Measurements from ENCODE around the gene PSMC3.

Gene PSMC3

DNA sequence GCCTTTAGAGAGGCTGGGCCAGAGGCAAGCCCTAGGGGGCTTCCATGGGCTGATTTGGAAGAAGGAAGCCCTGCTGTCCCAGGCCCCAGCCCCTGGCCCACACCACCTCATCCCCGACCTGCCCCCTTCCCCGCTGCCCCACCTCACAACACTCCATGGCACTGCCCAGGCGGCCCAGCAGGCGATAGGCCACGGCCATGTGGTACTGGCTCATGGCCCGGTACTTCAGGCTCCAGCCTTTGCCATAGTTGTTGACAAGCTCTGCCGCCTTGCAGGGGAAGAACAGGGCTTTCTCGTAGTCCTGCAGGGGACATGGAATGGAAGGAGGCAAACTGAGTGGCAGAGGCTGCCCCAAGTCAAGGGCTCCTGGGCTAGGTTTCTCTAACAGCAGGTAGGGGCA lies 16.3 kb upstream of the PSMC3 start:
- DNase-seq: no peak

DNA sequence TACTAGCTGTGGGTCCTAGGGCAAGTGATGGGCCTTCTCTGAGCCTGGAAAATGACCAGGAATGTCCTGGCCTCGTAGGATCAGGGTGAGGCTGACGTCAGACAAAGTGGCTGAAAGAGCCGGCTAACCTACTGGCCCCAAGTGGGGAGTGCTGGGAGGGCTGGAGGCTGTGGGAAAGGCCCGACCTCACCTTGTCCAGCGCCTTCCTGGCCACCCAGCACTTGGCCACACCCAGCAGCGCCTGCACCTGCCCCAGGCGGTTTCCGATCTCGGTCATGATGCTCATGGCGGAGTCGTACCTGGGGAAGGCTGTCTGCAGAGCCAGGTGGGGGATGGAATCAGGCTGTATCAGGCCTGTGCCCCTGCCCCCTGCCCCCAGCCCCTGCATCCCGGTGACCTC lies 15.2 kb upstream of the PSMC3 start:
- no peak for DNase-seq

DNA sequence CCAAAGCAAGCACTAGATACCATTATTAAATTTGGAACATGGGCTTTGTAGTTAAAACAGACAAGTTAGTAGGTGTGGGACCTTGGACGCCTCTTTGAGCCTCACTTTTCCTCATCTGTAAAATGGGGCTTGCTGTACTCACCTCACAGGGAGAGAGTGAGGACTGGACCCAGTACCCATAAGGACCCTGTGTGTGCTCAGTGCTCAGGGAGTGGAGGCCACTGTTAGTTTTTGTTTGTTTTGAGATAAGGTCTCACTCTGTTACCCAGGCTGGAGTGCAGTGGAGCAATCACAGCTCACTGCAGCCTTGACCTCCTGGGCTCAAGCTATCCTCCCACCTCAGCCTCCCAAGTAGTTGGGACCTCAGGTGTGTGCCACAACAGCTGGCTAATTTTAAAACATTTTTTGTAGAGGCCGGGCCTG lies 13.8 kb upstream of the PSMC3 start:
- DNase-seq: no peak

DNA sequence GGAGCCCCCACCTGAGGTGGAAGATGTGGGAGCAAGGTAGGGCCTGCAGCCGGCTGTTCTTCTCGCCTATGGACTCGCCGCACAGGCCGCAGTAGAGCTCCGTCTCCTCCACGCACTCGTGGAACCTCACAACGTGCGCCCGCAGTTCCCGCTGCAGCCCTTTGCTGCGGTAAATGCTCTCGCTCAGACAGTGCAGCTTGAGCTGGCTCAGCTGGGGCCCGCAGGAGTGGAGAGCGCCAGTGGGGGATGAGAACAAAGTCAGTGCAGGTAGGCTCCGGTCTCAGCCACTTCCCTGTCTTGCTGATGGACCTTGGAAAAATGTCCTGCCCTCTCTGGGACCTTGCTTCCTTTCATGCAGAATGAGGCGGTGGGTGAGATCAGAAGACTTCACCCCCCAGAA lies 12.5 kb upstream of the PSMC3 start:
- no peak for DNase-seq

DNA sequence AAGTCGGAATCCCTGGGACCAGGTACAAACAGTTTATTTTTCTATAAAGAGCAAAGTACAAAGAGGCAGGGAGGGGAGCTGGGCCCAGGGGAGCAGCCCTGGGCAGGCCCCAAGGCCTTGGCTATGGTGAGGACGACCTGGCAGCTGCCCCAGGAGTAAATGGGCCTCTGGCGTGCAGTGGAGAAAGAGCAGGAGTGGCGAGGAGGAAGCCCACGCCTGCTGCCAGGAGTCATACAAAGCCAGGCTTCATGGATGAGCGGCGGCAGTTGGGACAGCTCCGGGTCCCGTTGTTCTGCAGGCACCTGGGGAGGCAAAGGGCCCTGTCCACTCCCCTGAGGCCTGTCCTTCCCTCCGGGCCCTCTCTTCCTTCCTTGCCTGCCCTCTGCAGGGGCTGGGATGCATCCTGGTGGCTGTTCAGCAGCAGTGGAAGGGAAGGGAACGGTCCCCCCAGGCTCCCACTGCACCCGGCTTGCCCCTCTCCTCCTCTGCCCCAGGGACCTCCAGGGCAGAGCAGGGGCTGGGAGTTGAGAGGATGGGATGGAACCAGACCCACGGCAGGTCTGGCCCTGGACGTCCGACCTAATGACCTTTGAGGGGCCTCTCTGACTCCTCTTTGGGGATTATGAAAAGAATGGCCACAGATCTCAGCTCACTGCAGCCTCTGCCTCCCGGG lies 11.6 kb upstream of the PSMC3 start:
- no peak for DNase-seq

DNA sequence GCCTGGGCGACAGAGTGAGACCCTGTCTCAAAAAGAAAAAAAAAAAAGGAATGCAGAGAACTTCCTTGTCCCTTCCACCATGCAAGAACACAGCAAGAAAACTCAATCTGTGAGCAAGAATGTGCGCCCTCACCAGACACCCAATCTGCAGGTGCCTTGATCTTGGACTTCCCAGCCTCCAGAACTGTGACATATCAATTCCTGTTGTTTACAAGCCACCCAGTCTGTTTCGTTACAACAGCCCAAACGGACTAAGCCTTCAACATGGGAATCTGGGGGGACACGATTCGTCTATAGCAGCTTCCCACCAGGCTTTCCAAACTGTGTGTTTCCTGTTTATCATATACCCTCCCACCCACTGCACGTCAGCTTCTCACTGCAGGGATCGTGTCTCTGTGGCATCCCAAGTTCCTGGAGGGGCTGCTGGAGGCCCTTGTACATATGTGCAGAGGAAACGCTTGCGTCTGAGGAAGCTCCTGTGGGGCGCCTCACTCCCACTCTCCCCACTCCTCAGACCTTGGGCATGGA lies 11.0 kb upstream of the PSMC3 start:
- no peak for DNase-seq

DNA sequence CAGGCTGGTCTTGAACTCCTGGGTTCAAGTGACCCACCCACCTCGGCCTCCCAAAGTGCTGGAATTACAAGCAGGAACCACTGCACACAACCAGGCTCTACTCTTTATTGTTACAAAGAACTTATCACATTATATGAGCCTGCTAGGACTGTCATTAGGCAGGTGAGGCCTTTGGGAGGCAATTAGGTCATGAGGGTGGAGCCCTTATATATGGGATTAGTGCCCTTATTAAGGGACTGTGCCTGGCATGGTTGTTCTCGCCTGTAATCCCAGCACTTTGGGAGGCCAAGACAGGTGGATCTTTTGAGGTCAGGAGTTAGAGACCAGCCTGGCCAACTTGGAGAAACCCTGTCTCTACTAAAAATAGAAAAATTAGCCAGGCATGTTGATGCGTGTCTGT lies 10.5 kb upstream of the PSMC3 start:
- no peak for DNase-seq

DNA sequence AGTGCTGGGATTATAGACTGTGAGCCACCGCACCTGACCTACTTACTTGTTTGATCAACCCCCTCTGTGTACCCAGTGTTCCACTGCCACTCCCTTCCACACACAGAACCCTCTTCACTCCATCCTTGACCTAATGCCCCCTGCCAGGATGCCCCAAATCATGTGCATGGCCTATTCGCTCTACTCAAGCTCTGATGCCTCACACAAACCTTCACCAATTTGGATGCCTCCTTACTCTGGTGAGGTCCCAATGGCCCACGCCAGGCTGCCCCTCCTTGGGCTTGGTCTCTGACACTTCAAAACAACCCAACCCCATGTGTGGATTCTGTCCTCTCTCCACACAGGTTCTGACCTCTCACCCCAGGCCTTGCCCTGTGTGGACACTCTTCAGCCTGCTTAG lies 9.4 kb upstream of the PSMC3 start:
- DNase-seq: no peak

DNA sequence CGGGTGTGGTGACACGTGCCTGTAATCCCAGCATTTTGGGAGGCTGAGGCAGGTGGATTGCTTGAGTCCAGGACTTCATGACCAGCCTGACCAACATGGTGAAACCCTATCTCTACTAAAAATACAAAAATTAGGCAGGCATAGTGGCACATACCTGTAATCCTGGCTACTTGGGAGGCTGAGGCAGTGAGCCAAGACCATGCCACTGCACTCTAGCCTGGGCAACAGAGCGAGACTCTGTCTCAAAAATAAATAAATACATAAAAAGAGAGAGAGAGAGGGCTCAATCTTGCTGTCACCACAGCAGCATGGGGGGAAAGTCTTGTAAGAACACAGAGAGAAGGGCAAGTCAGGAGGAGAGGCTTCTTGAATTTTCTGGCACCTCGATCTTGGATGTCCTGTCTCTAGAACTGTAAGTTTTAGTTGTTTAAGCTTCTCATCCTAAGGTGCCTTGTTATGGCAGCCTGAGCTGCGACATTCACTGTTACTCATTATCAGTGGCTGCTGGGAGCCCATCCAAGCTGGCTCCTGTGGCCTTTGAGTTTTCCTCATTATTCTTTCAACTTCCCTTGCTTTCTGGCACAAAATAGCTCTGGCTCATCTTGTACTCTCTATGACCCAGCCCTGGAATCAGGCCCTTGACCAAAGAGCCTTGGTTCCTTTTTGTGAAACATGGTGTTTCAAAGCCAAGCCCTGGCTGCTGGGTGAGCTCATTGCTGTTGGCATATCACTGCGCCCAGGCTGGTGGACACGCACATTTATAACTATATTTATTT lies 8.0 kb upstream of the PSMC3 start:
- DNase-seq: no peak

DNA sequence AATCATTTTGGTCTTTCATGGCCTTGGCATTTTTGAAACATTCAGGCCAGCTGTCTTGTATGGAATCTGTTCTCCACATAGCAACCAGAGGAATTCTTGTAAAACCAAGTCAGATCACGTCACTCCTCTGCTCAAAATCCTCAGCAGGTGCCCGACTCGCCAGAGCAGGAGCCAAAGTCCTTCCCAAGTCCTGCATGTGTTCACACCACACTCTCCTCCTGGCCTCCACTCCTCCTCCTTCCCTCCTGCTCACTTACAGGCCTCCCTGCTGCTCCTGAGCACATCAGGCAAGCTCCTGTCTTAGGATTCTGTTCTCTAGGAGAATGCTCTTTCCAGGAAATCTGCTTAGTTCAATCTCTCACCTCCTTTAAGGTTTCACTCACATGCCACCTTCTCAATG lies 6.9 kb upstream of the PSMC3 start:
- DNase-seq: no peak

DNA sequence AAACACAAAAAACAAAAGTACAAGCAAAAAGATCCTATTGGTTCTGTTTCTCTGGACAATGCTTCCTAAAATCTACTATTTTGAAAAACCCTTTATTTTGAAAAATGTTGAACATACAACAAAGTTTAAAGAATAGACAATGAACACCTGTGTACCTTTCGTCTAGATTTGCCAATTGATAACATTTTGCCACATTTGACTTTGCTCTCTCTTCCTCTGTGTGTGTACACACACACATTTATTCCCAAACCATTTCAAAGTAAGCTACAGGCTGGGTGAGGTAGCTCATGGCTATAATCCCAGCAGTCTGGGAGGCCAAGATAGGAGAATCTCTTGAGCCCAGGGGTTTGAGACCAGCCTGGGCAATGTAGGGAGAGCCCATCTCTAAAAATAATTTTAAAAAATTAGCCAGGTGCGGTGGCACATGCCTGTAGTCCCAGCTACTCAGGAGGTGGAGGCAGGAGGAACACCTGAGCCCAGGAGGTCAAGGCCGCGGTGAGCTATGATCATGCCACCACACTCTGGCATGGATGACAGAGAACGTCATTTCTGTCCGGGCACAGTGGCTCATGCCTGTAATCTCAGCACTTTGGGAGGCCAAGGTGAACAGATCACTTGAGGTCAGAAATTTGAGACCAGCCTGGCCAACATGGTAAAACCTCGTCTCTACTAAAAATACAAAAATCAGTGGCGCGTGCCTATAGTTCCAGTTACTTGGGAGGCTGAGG lies 5.3 kb upstream of the PSMC3 start:
- no peak for DNase-seq

DNA sequence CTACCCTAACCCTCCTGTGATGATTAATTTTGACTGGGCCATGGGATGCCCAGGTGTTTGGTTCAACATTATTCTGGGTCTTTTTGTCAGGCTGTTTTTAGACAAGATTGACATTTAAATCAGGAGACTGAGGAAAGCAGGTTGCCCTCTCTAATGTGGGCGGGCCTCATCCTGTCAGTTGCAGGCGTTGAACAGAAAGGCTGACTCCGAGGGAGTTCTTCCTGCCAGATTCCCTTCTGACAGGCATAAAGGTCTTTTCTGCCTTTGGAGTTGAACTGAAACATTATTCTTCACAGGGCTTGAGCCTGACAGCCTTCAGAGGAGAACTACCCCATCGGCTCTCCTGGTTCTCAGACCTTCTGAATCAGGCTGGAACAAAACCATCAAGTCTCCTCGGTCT lies 4.3 kb upstream of the PSMC3 start:
- no peak for DNase-seq

DNA sequence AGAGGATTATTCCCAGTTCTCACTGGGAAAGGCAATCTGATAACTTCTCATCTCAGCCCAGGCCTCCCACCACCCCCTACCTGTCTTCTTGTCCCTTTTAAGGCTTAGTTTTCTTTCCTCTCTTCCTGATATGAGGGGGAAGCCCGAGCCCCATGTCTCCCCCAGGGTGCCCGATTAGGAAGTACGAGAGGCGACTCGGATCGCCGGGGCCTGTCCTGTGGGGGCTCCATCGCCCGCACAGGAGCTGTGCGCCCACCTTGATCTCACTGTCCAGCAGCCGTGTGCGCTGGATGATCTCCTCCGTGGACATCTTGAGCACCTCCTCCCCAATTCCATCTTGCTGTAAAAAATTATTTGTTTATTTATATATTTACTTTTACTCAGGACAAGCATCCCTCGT lies 628 bp downstream of the PSMC3 start:
- no peak for DNase-seq

DNA sequence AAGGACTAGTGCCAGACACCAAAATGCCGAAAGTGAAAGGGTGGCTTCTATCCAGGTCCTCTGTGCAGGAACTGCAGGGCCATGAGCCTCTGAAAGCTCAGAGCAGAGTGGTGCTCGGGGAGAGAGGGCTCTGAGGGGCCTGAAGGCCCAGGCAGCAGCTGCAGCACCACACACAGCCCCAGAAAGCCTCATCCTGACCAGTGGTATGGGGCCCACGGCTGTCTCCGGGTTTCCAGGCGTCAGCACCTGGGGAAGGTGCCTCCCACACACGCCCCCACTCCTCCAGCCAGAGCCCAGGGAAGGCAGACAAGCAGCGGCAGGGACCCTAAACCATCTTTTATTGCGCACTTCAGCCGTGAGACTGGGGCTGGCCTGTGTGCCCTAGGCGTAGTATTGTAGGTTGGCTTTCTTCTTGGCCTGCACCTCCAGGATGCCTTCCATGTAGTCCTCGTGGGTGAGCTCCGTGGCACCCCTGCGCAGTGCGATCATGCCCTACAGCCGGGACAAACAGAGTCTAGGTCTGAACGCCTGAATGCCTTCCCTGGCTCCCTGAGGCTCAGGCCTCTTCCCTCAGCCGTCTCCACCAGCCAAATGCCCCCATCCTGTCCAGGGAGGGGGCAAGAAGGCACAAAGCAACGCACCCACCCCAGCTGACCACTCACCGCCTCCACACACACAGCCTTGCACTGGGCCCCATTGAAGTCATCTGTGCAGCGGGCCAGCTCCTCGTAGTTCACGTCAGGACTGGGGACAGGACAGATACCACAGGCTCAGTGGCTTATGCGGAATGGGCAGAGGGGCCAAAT lies 7.6 kb downstream of the PSMC3 start:
- no peak for DNase-seq

DNA sequence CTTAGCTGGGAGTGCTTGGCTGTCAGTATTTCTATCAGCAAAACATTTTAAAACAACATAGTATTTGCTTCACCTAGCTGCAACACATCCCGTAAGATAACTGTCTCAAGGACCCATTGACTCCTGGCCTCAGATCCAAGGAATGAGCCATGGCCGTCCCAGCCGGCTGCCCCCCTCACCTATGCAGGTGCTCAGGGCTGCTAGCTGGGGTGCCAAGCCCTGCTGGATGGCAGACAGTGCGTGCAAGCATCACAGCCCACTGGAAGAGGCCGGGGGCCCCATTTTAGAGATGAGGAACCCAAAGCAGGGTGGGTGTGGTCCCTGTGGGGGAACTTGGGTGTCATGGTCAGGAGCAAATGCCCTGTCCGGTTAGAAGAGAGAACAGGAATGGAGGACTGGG lies 8.5 kb downstream of the PSMC3 start:
- DNase-seq: no peak

DNA sequence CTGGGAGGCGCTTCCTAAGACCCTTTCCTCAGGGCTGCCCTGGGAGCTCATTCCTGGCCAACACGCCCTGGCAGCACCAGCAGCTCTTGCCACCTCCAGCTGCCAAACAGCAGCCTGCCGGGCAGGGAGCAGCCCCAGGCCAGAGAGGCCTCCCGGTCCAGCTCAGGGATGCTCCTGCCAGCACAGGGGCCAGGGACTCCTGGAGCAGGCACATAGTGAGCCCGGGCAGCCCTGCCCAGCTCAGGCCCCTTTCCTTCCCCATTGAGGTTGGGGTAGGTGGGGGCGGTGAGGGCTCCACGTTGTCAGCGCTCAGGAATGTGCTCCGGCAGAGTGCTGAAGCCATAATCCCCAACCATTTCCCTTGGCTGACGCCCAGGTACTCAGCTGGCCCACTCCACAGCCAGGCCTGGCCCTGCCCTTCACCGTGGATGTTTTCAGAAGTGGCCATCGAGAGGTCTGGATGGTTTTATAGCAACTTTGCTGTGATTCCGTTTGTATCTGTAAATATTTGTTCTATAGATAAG lies 10.2 kb downstream of the PSMC3 start:
- no peak for DNase-seq

DNA sequence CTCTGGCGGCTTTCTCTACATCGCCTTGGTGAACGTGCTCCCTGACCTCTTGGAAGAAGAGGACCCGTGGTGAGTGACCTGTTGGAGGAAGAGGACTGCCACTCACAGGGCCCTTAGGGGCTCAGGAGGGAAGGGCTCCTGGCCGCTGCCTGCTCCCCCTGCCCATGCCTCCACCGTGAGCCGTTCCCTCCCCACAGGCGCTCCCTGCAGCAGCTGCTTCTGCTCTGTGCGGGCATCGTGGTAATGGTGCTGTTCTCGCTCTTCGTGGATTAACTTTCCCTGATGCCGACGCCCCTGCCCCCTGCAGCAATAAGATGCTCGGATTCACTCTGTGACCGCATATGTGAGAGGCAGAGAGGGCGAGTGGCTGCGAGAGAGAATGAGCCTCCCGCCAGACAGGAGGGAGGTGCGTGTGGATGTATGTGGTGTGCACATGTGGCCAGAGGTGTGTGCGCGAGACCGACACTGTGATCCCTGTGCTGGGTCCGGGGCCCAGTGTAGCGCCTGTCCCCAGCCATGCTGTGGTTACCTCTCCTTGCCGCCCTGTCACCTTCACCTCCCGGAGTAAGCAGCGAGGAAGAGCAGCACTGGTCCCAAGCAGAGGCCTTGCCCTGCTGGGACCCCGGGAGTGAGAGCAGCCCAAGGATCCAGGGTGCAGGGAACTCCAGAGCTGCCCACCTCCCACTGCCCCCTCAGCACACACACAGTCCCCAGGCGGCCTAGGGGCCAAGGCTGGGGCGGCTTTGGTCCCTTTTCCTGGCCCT lies 11.0 kb downstream of the PSMC3 start:
- DNase-seq: no peak

DNA sequence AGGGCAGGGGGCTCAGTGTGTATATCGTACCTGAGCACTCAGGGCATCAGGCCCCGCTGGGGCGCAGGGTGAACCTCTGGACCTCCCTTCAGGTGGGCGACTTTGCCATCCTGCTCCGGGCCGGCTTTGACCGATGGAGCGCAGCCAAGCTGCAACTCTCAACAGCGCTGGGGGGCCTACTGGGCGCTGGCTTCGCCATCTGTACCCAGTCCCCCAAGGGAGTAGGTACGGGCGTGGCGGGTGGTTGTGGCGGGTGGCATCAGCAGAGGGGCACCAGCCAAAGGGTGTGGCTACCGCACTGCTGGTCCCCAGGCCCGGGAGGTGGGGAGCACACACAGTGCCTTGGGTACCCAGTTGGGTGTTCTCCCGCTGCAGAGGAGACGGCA lies 11.6 kb downstream of the PSMC3 start:
- no peak for DNase-seq

DNA sequence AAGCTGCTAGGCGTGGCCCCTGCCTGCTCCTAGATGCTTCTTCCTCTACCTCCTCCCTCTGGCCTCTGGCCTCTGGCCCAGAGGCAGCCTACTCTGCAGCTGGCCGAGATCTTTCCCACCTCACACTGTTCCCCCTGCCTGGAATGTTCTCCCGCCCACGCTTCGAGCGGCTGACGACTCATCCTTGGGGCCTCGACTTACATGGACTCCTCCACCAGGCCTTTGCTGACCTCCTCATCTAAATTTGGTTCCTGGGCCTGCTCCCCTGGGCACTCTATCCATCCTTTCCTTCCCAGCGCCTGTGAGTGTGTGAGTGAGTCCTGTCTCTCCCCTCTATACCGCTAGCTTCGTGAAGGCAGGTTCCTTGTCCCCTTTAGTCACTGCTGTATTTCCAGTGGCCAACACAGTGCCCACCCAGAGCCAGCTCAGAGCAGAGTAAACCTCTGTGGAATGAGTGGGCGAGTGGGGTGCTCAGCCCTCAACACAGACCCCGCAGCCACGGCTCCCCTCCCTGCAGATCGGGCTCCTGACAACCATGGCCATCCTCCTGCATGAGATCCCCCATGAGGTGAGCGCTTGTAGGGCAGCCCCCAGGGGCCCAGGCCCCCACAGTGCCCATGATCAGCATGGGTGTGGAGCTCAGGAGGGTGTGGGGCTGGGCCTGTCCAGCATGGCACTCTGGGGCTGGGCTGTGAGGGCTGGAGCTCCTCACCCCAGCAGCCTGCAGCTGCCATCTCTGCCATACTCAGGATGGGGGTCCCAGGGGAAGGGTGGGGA lies 12.1 kb downstream of the PSMC3 start:
- DNase-seq: no peak

DNA sequence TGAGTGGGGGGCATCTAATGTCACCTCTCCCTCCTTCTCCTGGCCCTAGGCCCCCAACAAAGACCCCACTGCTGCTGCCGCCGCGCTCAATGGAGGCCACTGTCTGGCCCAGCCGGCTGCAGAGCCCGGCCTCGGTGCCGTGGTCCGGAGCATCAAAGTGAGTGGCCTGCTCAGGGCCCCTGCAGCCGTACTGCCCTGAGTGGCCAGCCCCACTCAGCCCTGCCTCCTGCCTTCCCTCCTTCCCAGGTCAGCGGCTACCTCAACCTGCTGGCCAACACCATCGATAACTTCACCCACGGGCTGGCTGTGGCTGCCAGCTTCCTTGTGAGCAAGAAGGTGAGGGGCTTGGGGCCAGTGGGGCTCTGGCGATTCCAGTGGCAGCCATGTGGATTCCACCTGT lies 12.9 kb downstream of the PSMC3 start:
- DNase-seq: no peak

Measured in CD4-positive, alpha-beta T cell treated with Interleukin-4 for 1 hour (primary cell).